ENCODE results near the gene OSBPL10. TPM values are rescaled to one million over a fixed set of nuclear protein-coding genes. Genes with fewer than 3 reads are reported as not detected.
"Not testable (repeated sequence)": the region's sequence is repeated elsewhere in the genome, so short reads cannot be mapped to it uniquely, and the experiment has no call there.

The OSBPL10 gene
- total RNA-seq, 1 experiment from 2014 or later = 75.8 TPM

DNA sequence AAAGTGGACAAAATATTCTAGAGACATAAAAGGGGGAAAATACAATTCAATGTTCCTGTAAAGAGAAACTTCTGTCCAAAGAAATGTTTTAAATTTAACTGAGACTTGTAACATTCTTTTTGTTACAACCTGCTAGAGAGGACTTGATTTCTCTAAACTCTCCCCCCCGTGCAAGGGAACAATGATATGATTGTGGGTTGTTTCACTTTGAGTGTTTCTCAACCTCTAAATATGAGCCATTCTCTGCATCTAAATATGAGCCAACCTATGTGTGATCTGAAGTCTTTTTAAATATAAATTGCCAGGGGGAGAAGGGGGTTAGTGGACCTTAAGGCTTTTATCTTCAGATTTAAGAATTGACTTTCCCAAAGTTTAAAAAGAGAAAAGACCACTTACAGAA, 15.1 kb upstream of the OSBPL10 start:
- in situ Hi-C loops (cut with HindIII; ENCODE audit: low sequenced_read_pairs) = no loop called here

DNA sequence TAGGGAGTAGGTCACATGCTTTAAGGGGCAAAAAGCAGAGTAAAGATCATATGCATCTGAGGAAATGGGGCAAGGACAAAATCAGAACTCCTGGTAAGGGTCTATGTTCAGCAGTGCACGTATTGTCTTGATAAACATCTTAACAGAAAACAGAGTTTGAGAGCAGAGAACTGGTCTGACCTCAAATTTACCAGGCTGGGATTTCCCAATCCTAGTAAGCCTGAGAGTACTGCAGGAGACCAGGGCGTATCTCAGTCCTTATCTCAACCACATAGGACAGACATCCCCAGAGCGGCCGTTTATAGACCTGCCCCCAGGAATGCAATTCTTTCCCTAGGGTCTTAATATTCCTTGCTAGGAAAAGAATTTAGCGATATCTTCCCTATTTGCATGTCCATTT, 14.0 kb upstream of the OSBPL10 start:
- DNase-seq (ENCODE audit: low spot score); in situ Hi-C loops (cut with HindIII; ENCODE audit: low sequenced_read_pairs): not testable (repeated sequence)

More for the DNA sequence above, 15.1 kb upstream of the OSBPL10 start:
- no peak for DNase-seq (ENCODE audit: low spot score)

DNA sequence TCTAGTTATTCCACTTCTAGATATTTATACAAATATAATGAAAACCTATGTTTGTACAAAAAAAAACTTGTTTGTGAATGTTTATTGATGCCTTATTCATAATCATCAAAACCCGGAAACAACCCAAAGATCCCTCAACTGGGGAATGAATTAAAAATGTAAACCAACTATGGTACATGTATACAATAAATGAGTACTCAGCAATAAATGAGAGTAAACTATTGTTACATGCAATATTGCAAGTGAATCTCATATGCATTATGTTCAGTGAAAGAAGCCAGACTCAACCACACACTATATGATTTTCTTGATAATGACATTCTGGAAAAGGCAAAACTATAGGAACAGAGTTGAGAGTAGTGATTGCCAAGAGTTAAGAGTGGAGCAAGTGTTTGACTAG, 12.8 kb upstream of the OSBPL10 start:
- no peak for DNase-seq (ENCODE audit: low spot score)
- in situ Hi-C loops (cut with HindIII; ENCODE audit: low sequenced_read_pairs) = no loop called here

DNA sequence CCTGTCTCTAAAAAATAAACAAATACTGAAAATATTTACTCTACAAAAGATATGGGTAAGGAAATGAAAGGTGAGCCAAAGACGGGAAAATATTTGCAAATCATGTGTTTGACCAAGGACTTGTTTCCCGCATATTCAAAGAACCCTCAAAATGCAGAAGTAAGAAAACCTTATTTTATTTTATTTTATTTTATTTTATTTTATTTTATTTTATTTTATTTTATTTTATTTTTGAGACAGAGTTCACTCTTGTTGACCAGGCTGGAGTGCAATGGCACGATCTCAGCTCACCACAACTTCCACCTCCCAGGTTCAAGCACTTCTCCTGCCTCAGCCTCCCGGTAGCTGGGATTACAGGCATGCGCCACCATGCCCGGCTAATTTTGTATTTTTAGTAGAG, 11.9 kb upstream of the OSBPL10 start:
- DNase-seq (ENCODE audit: low spot score); in situ Hi-C loops (cut with HindIII; ENCODE audit: low sequenced_read_pairs): not testable (repeated sequence)

DNA sequence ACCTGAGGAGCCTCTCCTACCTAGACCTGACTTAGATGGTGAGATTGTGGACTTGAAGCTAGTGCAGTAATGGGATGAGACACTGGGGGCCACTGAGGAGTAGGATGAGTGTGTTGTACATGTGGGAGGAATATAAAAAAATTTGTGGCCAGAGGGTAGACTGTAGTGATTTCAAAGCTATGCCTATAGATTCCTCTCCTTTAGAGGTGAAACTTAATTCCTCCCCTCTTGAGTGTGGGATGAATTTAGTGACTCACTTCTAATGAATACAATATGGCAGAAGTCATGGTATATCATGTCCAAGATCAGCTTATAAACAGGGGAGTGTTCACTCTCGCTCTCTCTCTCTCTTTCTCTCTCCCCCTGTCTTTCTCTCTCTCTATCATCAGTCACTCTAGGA, 7.2 kb upstream of the OSBPL10 start:
- in situ Hi-C loops (cut with HindIII; ENCODE audit: low sequenced_read_pairs) = no loop called here
- DNase-seq (ENCODE audit: low spot score) = no peak

DNA sequence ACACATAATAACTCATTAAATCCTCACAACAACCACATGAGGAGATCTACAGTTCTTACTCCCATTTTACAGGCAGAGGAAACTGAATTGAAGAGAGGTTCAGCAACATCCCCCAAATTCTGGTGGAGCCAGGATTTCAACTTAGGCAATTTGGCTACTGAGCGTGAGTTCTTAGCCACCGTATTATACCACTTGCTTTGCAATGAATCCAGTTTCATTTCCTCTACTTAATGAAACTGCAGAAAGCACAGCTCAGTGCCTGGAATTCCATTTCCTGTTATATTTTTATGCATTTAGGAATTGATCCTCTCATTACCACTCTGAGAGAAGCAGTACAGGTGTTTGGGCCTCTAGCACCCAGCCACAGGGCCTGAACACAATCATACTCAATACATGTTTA, 4.8 kb upstream of the OSBPL10 start:
- no peak for DNase-seq (ENCODE audit: low spot score)
- in situ Hi-C loops (cut with HindIII; ENCODE audit: low sequenced_read_pairs) = no loop called here

DNA sequence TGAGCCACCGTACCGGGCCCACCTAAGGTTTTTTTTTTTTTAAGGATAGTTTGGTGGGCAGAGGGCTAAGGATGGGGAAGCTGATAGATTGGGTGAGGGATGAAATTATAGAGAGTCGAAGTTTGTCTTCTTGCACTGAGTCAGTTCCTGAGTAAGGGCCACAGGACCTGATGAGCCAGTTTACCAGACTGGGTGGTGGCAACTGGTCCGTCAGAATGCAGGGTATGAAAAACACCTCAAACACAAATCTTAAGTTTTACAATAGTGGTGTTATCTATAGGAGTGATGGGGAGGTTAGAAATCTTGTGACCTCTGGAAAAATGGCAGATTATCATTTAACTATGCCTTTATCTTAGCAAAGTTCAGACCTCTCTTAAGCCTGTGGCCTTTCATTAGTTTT, 3.3 kb upstream of the OSBPL10 start:
- DNase-seq (ENCODE audit: low spot score) = no peak
- in situ Hi-C loops (cut with HindIII; ENCODE audit: low sequenced_read_pairs) = no loop called here

DNA sequence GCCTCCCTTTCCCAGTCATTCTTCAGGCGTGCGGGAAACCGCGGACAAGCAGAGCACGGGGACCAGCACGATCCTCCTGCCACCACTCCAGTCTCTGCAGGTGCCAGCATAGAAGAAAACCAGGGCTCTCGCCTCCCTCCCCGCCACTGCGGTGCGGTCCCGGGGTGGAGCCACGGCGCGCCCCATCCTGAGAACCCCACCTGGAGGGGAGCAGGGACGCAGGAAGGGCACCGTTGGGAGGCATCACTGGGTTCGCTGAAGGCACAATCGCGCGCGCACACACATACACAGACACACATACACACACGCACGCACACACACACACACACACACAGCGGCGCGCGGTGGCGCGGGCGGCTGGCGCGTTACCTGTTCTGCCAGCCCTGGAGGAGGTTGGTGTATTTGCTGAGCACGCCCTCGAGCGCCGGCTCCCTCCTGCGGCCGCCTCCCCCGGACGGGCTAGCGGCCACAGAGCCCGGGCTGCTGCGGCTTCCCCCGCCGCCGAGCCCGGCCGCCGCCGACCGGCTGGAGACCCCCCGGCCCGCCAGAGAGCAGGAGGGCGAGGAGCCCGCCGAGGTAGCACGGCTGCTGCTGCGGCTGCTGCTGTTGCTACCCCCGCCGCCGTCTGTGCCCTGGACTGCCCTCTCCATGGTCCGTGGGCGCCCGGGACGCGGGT, 394 bp downstream of the OSBPL10 start:
- DNase-seq (ENCODE audit: low spot score) = peak; percentile 56
- in situ Hi-C loops (cut with HindIII; ENCODE audit: low sequenced_read_pairs) = no loop called here

DNA sequence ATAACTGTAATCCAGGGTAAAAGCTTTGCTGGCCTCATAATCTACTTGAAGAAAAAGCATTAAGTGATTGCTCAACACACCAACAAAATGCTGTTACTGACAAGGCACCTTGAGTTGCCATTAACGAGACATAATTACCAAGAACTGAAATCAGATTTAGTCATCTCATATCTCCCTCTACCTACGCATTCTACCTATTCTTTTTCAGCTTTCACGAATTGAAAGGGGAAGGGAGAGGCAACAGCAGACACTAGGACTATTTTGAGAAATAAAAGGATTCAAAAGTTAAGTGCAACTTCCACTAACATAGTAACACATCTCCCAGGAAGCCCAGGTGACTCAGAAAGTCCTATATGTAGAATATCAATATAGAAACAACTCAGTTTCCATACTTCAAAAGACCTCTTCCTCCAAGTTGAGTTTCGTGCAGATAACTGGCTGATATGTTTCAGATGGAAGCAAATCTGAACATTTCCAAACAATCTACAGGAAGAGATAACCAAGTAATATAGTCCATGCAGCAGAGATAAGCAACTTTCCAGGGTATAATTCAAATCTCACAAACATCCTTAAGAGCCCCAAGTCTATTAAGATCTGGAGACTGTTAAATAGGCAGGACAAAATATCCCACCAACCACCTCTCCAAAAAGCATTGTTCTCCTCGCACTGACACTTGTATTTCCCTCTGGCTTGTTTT, 1.9 kb downstream of the OSBPL10 start:
- no peak for DNase-seq (ENCODE audit: low spot score)
- in situ Hi-C loops (cut with HindIII; ENCODE audit: low sequenced_read_pairs) = no loop called here

DNA sequence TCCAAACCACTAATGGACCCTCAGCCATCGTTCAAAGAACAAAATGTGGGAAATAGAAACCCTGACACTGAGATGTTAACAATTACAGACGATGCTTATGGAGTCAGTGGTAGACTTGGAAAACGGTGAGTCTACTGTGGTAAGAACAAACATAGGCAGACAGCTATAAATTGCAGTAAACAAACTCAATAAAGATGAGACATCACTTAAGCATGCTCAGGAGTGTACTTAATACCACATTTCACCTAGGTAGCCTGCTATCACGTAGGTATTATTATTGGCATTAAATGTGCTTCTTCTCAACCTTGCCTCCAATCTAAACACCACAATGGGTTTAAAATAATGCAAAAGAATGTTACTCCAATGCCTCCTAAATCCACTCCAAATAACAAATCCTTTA, 2.5 kb downstream of the OSBPL10 start:
- in situ Hi-C loops (cut with HindIII; ENCODE audit: low sequenced_read_pairs) = no loop called here

DNA sequence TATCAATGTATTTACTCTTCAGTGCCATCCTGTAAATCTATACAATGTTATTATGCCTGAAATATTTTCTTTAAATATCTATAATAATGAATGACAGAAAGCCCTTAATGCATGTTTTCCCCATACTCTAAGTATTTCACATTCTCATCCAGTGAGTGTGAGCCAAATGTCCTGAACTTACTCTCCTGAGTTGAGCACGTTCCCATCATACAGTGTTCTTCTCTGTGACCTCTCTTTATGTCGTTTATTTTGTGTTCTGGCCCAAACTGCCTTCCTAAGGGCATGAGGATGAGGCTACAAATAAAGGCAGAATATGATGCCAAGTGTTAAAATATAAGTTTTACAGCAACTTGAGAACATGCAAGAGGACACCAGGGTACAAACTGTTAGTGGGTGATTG, 3.3 kb downstream of the OSBPL10 start:
- DNase-seq (ENCODE audit: low spot score) = no peak
- in situ Hi-C loops (cut with HindIII; ENCODE audit: low sequenced_read_pairs) = no loop called here

More for the DNA sequence above, 2.5 kb downstream of the OSBPL10 start:
- DNase-seq (ENCODE audit: low spot score) = no peak

DNA sequence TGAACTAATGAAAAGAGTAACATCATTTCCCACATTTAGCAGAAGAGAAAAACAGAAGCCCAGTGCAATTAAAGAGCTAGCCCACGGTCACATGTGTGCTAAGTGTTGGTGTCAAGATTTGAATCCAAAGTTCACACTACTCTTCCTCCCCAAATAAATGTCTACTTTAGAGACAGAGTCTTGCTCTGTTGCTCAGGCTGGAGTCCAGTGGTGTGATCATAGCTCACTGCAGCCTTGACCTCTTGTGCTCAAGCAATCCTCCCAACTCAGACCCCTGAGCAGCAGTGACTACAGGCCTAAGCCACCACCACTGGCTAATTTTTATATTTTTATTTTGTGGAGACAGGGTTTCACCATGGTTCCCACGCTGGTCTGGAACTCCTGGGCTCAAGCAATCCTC, 4.8 kb downstream of the OSBPL10 start:
- in situ Hi-C loops (cut with HindIII; ENCODE audit: low sequenced_read_pairs) = no loop called here
- DNase-seq (ENCODE audit: low spot score) = no peak

DNA sequence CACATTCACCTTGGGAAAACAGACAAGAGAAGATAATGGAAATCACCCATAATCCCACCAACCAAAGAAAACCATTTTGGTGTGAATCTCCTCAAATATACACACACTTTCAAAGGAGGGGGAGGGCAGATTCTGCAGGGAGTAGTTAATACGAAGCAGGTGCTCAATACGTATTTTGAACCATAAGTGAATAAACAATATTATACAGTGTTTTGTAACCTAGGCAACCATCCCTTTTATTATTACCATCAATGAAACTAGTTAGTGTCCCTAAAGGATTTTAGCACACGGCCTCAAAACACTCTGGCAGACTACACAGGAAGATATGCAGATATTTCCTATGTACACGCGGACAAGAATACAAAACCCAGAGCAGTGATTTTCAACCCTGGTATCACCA, 6.1 kb downstream of the OSBPL10 start:
- in situ Hi-C loops (cut with HindIII; ENCODE audit: low sequenced_read_pairs) = no loop called here
- no peak for DNase-seq (ENCODE audit: low spot score)

DNA sequence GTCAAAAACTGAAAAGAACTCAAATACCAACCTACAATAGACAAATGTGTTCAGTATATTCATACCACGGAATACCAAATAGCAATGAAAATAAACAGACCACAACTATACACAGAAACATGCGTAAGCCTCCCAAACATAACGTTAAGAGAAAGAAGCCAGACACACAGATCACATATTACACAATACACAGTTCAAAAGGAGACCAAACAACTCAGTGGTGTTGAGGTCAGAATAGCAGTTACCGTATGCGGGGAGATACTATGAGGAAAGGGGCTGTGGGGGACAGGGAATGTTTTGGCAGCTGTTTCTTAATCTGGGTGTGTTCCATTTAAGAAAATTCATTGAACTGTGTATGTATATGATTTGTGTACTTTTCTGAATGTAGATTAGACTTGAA, 6.6 kb downstream of the OSBPL10 start:
- no peak for DNase-seq (ENCODE audit: low spot score)
- in situ Hi-C loops (cut with HindIII; ENCODE audit: low sequenced_read_pairs) = no loop called here

DNA sequence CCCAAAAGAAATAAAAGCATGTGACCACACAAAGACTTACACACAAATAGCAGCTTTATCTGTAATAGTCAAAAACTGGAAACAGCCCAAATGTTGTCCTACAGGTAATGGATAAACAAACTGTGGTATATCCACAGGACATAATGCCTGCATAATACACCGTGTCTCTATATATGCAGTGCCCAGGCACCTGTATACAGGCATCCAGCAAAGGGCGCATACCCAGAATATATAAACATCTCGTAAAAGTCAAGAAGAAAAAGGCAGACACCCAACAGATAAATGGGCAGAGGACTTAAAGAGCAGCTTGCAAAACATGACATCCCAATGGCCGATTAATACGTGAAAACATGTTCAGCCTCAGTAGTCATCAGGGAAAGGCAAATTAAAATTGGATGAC, 7.2 kb downstream of the OSBPL10 start:
- no peak for DNase-seq (ENCODE audit: low spot score)
- in situ Hi-C loops (cut with HindIII; ENCODE audit: low sequenced_read_pairs) = no loop called here

DNA sequence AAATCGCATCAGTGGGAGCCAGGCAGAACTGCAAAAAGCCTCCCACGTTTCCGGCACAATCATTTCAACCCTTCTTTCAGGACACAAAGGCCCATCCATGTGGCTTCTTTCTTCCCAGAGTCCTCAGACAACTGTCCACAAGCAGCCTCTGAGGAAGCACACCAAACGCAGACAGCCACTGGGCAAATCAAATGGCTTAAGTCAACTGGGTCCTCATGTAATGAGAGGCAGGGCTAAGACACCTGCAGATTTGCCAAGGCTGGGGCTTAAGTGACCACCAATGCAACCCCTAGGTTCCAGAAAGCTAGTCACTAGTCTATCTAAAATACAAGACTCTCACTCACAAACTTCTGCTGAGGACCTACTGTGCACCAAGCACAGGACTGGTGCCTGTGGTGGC, 8.0 kb downstream of the OSBPL10 start:
- no peak for DNase-seq (ENCODE audit: low spot score)
- in situ Hi-C loops (cut with HindIII; ENCODE audit: low sequenced_read_pairs) = no loop called here

DNA sequence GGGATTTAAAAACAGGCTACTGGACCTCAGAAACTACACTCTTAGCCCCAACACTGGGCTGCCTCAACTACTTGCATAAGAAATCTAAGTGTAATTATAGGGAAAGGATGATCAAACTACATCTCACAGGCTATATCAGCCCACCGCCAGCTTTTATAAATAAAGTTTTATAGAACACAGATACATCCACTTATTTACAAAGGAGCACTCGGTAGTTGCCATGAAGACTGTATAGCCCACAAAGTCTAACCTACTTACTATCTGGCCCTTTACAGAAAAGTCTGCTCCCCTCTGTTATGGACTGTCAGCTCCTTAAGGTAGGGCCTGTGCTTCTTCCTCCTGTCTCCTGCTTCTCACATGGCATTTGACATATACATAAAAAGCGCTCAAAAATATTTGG, 9.5 kb downstream of the OSBPL10 start:
- no peak for DNase-seq (ENCODE audit: low spot score)
- in situ Hi-C loops (cut with HindIII; ENCODE audit: low sequenced_read_pairs) = no loop called here

DNA sequence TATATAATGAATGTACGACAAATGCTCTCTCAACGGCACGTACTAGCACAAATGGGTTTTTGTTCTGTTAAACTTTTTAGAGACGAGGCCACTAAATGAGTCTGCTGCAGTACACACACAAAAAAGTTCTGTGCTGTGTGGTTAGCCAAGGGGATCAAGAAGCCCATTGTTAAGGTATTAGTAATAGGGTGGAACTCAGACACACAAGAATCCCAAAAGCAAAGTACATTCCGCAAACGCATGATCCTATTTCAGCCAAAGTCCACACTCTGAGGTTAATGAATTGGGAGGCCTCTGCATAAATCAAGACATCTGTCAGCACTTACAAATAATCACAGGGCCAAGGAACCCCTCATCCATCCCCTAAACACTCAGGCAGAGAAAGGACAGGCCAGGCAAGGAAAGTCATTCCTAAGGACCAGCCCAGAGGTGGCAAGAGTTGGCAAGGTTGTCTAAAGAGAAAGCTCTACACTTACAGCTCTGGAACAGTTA, 12.1 kb downstream of the OSBPL10 start:
- peak; percentile 80 for DNase-seq (ENCODE audit: low spot score)
- in situ Hi-C loops (cut with HindIII; ENCODE audit: low sequenced_read_pairs) = no loop called here

DNA sequence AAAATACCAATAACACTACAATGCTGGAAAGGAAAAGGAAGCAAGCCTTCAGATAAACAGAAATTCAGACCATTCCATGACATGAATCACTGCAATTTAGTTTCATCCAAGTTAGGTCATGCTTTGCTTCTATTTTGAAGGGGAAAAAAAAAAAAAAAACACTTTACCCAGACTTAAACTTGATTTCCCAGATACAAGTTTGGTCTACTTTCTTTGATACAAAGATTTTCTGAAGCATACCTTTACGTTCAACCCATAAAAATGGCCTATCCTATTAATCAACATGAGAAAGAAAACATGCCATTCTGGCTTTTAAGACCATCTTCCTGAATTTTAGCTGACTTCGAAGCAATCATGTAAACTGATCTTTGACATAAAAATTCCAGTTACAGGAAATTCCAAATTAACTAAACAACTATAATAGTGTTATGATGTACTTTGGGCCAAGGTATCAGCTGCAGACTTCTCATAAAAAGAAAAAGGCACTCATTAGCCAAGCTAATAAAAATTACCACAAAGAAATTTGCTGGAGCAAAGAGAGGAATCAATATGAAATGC, 12.6 kb downstream of the OSBPL10 start:
- peak; percentile 29 for DNase-seq (ENCODE audit: low spot score)
- in situ Hi-C loops (cut with HindIII; ENCODE audit: low sequenced_read_pairs) = no loop called here

DNA sequence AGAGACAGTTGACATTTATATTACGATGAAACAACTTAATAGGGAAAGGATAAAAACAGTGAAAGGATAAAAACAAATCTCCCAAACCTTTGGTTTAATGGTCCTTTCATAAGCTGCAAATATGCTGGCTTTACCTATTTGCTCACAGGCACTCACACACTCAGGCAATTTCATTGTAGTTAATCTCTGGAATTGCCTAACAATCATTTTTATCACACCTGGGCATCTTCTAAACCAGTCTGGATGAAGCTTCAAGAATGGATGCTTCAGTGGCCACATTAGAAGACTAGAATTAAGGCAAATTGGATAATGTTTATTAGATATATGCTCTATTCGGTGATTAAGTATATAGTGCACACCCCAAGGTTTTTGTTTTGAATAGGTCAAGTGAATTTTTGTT, 13.5 kb downstream of the OSBPL10 start:
- no peak for DNase-seq (ENCODE audit: low spot score)
- in situ Hi-C loops (cut with HindIII; ENCODE audit: low sequenced_read_pairs) = no loop called here
